Tibial nerve (tissue), 3 donors: ENCODE data around the gene ULK3.

ENCODE experiments used
- POLR2A ChIP-seq, 2 donors: fragments of 450-650 bp; IDR thresholded peaks; one replicate each; pipeline ENCODE4 v1.6.1; 2017; ENCODE audit warnings: antibody characterized with exemption in 2 of 2, mild to moderate bottlenecking in 2 of 2, moderate library complexity in 2 of 2
- TF ChIP-seq, protein P1 (sequence below), 5 experiments: fragments of 200-600 bp in 3 of 5; fragments of 450-650 bp in 2 of 5; sonication (generic) in 3 of 5; IDR thresholded peaks; one replicate each; pipeline ENCODE4 v1.5.1; 2016 to 2019; ENCODE audit warnings: antibody characterized with exemption in 5 of 5, mild to moderate bottlenecking in 3 of 5, moderate library complexity in 2 of 5

DNA sequence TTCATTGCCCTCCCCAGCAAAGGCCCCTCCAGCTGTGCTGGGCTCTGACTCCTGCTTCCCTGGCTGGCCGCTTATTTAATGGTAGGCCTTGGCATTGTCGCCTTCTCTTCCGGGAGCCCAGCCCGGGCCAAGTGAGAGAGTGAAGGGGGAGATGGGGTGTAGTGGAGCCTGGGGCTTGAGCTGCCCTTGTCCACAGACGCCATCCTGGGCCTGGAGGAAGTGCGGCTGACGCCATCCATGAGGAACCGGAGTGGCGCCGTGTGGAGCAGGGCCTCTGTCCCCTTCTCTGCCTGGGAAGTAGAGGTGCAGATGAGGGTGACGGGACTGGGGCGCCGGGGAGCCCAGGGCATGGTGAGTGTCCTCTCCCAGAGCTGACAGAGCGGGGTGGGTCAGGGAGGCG, 27.0 kb downstream of the ULK3 start:
- TF ChIP-seq, protein P1, sequence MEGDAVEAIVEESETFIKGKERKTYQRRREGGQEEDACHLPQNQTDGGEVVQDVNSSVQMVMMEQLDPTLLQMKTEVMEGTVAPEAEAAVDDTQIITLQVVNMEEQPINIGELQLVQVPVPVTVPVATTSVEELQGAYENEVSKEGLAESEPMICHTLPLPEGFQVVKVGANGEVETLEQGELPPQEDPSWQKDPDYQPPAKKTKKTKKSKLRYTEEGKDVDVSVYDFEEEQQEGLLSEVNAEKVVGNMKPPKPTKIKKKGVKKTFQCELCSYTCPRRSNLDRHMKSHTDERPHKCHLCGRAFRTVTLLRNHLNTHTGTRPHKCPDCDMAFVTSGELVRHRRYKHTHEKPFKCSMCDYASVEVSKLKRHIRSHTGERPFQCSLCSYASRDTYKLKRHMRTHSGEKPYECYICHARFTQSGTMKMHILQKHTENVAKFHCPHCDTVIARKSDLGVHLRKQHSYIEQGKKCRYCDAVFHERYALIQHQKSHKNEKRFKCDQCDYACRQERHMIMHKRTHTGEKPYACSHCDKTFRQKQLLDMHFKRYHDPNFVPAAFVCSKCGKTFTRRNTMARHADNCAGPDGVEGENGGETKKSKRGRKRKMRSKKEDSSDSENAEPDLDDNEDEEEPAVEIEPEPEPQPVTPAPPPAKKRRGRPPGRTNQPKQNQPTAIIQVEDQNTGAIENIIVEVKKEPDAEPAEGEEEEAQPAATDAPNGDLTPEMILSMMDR (IDR thresholded peaks at IDR 0.05), result no peak
- no peak for TF ChIP-seq POLR2A (IDR thresholded peaks at IDR 0.05)
